ENCODE results near the gene OCIAD2.
"Not testable (repeated sequence)": the region's sequence is repeated elsewhere in the genome, so short reads cannot be mapped to it uniquely, and the experiment has no call there.

The OCIAD2 gene

GRCh38 chr4:48905363-48906015 is 1.1 kb downstream of the OCIAD2 start:
- no peak for DNase-seq

- no peak for DNase-seq
These were observed 1.9 kb downstream of the OCIAD2 start for GRCh38 chr4:48904541-48905142.

- no peak for DNase-seq
These were observed 2.5 kb downstream of the OCIAD2 start for GRCh38 chr4:48904101-48904500.

GRCh38 chr4:48902266-48902665 is 4.3 kb downstream of the OCIAD2 start:
- no peak for DNase-seq

- DNase-seq = no peak
These were observed 5.4 kb downstream of the OCIAD2 start for GRCh38 chr4:48901196-48901595.

- DNase-seq = no peak
These were observed 6.6 kb downstream of the OCIAD2 start for GRCh38 chr4:48899950-48900349.

- no peak for DNase-seq
These were observed 7.2 kb downstream of the OCIAD2 start for GRCh38 chr4:48899432-48899749.

- no peak for DNase-seq
These were observed 7.7 kb downstream of the OCIAD2 start for GRCh38 chr4:48898733-48899431.

- no peak for DNase-seq
These were observed 9.7 kb downstream of the OCIAD2 start for GRCh38 chr4:48896845-48897244.

GRCh38 chr4:48891028-48891619 is 15.4 kb downstream of the OCIAD2 start:
- no peak for DNase-seq

- DNase-seq = not testable (repeated sequence)
These were observed 16.8 kb downstream of the OCIAD2 start for GRCh38 chr4:48889750-48890149.

GRCh38 chr4:48881646-48882045 is 24.9 kb downstream of the OCIAD2 start:
- DNase-seq = not testable (repeated sequence)

- no peak for DNase-seq
These were observed 26.8 kb downstream of the OCIAD2 start for GRCh38 chr4:48879561-48880442.

GRCh38 chr4:48877827-48878535 is 28.6 kb downstream of the OCIAD2 start:
- no peak for DNase-seq

- DNase-seq = not testable (repeated sequence)
These were observed 41.9 kb downstream of the OCIAD2 start for GRCh38 chr4:48864696-48865095.

- no peak for DNase-seq
These were observed 42.8 kb downstream of the OCIAD2 start for GRCh38 chr4:48863728-48864127.

- no peak for DNase-seq
These were observed 43.9 kb downstream of the OCIAD2 start for GRCh38 chr4:48862661-48863060.

- DNase-seq = no peak
These were observed 44.5 kb downstream of the OCIAD2 start for GRCh38 chr4:48862038-48862437.

GRCh38 chr4:48858130-48858529 is 48.4 kb downstream of the OCIAD2 start:
- DNase-seq = no peak

GRCh38 chr4:48854982-48855381 is 51.6 kb downstream of the OCIAD2 start:
- no peak for DNase-seq

- no peak for DNase-seq
These were observed 52.2 kb downstream of the OCIAD2 start for GRCh38 chr4:48854395-48854683.

- no peak for DNase-seq
These were observed 52.8 kb downstream of the OCIAD2 start for GRCh38 chr4:48853604-48854394.
